AG10803 (cell line): ENCODE measurements around the gene FCN1.

Source experiments
- DNase-seq: peaks from one replicate; pipeline ENCODE4 v3.0.0; 2010; ENCODE audit warnings: low read depth
- H3K4me3 ChIP-seq: 2 replicates; pipeline ENCODE4 v1.5.1; 2011; ENCODE audit warnings: mild to moderate bottlenecking, low read length, control low read depth
- CTCF ChIP-seq: conservative IDR thresholded peaks from 2 replicates; pipeline ENCODE4 v1.5.1; 2011; ENCODE audit warnings: mild to moderate bottlenecking, low read length, control low read depth, inconsistent platforms

FCN1 gene

DNA sequence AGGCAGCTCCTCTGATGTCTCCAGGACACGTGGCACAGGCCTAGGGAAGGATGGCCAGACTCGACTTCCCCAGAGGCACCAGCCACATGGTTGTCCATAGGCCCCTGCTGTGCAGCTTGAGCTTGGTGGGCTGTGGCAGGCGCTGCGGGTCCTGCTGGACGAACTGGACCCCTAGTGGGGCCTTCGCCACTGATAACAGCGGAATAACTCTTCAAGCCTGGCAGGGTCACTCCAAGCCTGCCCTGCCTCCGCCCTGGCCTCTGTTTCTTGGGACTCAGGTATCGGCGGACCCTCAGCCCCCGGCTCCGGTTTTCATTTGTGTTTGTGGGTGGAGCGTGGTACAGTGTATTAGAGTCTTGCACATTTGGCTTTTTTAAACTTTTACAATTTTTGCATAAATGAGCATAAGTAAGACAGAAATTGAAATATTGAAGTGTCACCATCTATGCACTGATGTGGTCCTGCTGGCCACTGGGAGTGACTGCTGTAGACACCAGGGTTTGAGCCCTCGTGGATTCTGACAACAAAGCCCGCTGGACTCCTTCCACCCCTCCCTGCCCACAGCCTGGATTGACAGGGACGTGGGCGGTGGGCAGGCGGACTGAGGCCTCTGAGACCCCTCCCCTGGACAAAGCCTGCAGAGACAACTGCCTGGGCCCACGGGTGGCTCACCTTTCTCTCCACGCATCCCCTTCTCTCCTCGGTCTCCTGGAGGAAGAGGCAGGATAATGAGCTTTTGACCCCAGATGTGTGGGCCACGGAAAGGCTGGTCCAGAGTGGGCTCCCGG lies 3.8 kb downstream of the FCN1 start:
- DNase-seq, result no peak
- no peak for TF ChIP-seq CTCF
- H3K4me3 ChIP-seq, result no peak overlapping the region

GRCh38 chr9:134913041-134913712 lies 4.5 kb downstream of the FCN1 start:
- TF ChIP-seq CTCF, result no peak
- no peak for DNase-seq
- H3K4me3 ChIP-seq, result no peak overlapping the region

GRCh38 chr9:134912126-134912840 lies 5.4 kb downstream of the FCN1 start:
- H3K4me3 ChIP-seq, result no peak overlapping the region
- no peak for TF ChIP-seq CTCF
- DNase-seq, result no peak

DNA sequence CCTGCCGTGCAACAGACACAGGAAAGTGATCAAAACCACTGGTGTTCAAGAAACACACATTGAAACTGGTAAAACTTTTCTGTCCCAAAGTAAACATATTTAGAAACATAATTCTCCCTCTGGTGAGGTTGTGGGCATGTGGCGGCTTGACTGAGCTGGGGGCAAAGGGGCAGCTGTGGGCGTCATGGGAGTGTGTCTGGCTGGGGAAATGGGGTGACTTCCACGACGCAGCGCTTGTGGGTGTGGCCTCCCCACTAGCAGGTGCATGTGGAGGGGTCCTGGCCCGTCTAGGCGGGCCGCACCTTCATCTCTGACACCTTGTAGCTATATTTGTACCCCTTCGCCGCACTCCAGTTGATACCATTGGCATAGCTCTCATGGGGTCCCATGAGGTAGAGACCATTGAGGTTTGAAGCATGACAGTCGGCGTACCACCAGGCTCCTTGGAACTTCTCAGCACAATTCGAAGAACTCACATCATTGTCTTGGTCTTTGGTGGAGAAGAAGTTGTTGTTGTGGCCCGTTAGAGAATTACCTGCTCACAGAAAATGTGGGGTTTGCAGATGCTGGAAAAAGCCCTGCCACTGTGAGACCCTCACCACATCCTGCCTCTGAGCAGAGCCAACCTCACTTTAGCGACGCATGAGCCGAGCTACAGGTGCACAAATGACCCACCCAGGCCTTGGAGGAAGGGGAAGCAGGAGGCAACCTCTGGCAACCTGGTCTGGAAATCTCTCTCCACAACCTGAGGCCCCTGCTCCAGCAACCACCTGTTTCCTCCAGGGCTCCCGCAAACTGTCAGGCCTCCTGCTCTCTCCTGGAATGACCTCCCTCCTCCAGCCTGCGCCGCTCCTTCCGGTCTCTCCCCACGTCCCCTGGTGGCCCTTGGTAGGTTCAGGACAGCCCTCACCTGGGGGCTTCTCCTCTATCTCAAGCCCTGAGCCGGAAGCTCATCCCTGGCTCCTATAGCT lies 7.9 kb downstream of the FCN1 start:
- no peak for DNase-seq
- no peak for TF ChIP-seq CTCF
- H3K4me3 ChIP-seq, result no peak overlapping the region

DNA sequence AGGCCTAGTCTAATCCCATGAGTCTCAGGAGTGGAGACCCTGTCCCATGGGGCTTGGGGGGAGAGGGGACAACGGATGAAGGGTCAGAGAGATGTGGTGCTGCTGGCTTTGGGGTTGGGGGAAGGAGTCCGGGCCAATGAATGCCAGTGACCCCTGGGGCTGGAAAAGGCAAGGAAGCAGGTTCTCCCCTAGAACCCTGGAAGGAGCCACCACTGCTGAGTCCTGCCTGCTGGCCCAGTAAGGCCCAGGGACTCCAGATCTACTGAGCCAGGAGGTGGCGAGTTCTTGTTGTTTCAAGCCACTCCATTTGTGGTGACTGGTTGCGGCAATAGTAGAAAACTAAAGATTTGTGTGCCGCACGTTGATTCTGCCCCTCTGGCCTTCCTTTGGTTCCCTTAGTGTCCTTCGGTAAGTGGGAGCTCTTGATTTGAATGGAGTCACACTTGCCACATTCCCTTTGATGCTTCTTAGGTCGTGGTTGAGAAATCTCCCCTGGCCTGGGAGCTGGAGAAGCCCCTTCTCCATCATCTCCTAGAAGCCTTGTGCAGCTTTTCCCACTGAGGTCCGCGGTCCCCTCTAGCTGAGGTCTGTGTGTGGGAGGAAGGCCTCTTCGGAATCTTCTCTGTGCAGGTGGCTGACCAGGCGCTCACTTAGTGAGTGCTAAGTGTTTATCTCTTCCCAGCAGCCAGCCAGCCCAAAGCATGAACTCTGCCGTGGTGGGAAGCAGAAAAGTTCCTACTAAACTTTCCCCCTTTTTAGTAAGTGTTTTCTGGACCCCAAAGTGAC lies 9.0 kb downstream of the FCN1 start:
- no peak for DNase-seq
- H3K4me3 ChIP-seq, result no peak overlapping the region
- TF ChIP-seq CTCF, result no peak

DNA sequence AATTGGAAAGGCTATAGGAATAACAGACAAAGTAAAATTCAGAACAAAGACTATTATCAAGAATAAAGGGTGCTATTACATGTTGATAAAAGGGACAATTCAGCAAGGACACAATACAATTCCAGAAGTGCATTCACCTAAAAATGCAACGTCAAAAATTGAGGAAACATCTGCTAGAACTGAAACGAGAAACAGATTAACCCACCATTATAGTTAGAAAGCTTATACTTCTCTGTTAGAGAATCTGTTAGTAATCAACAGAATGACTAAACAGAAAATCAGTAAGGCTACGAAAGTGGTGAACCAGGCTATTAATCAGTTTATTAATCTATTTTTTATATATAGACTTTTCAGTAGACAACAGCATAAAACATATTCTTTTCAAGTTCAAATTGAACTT lies 14.8 kb downstream of the FCN1 start:
- TF ChIP-seq CTCF, result no peak
- H3K4me3 ChIP-seq, result no peak overlapping the region
- no peak for DNase-seq
